SK-N-SH treated with all-trans-retinoic acid at 6 μM for 48 hours (cell line): ENCODE data around the gene SCARB2.

Experiments used
- BACH2 ChIP-seq: fragments of 250-450 bp; sonication (Bioruptor Pico); IDR thresholded peaks from 2 replicates; pipeline ENCODE4 v1.9.0; 2021; ENCODE audit warnings: mild to moderate bottlenecking, borderline replicate concordance
- CREB5 ChIP-seq: fragments of 250-450 bp; sonication (Bioruptor Pico); IDR thresholded peaks from 2 replicates; pipeline ENCODE4 v1.5.1; 2020; ENCODE audit warnings: low read depth, mild to moderate bottlenecking, moderate library complexity
- ISL1 ChIP-seq: fragments of 250-450 bp; sonication (Bioruptor Pico); IDR thresholded peaks from 2 replicates; pipeline ENCODE4 v2.1.2; 2022; ENCODE audit warnings: mild to moderate bottlenecking, moderate library complexity
- OSR1 ChIP-seq: fragments of 250-450 bp; sonication (Bioruptor Pico); IDR thresholded peaks from 2 replicates; pipeline ENCODE4 v1.8.0; 2022; ENCODE audit warnings: moderate library complexity, mild to moderate bottlenecking, inconsistent platforms
- PATZ1 ChIP-seq: fragments of 250-450 bp; sonication (Bioruptor Pico); IDR thresholded peaks from 2 replicates; pipeline ENCODE4 v1.8.0; 2020; ENCODE audit warnings: mild to moderate bottlenecking, moderate library complexity, borderline replicate concordance
- POU6F1 ChIP-seq: fragments of 250-450 bp; sonication (Bioruptor Pico); IDR thresholded peaks from 2 replicates; pipeline ENCODE4 v1.8.0; 2021; ENCODE audit warnings: low read depth, mild to moderate bottlenecking, moderate library complexity, borderline replicate concordance
- RARB ChIP-seq: fragments of 250-450 bp; sonication (Bioruptor Pico); IDR thresholded peaks from 2 replicates; pipeline ENCODE4 v1.8.0; 2021; ENCODE audit warnings: mild to moderate bottlenecking, moderate library complexity
- SNAI2 ChIP-seq: fragments of 250-450 bp; sonication (Bioruptor Pico); IDR thresholded peaks from 2 replicates; pipeline ENCODE4 v1.5.0; 2020; ENCODE audit warnings: mild to moderate bottlenecking, moderate library complexity
- TCF4 ChIP-seq: fragments of 250-450 bp; sonication (Bioruptor Pico); IDR thresholded peaks from 2 replicates; pipeline ENCODE4 v1.8.0; 2021; ENCODE audit warnings: mild to moderate bottlenecking, moderate library complexity, borderline replicate concordance
- TOX ChIP-seq: fragments of 250-450 bp; sonication (Bioruptor Pico); IDR thresholded peaks from 2 replicates; pipeline ENCODE4 v1.8.0; 2021; ENCODE audit warnings: mild to moderate bottlenecking, moderate library complexity, borderline replicate concordance
- ZFP30 ChIP-seq: fragments of 450-650 bp; formaldehyde crosslinking; IDR thresholded peaks from 2 replicates; pipeline ENCODE4 v1.5.0; 2022; ENCODE audit warnings: mild to moderate bottlenecking, moderate library complexity
- ZNF565 ChIP-seq: fragments of 450-650 bp; formaldehyde crosslinking; conservative IDR thresholded peaks from 2 replicates; pipeline ENCODE4 v1.5.0; 2020; ENCODE audit warnings: low read depth, mild to moderate bottlenecking, moderate library complexity

- TF ChIP-seq ZNF565 (CRISPR knock-in tag) (no peak), BACH2 (CRISPR knock-in tag) (no peak), POU6F1 (no peak), RARB (CRISPR knock-in tag) (no peak), PATZ1 (no peak), ZFP30 (no peak), SNAI2 (CRISPR knock-in tag) (no peak), OSR1 (no peak), ISL1 (CRISPR knock-in tag) (no peak), TOX (CRISPR knock-in tag) (no peak), TCF4 (no peak), CREB5 (CRISPR knock-in tag) (no peak)
Measured at GRCh38 chr4:76155979-76156378, 57.6 kb downstream of the SCARB2 start.
